HepG2 (cell line): ENCODE data around the gene SDK1. TPM values are rescaled to one million over a fixed set of nuclear protein-coding genes. Genes with fewer than 3 reads are reported as not detected.
A peak's percentile ranks its signal among the peaks of the same experiment; 100 is the strongest.

Experiments
- MZF1 ChIP-seq: sonication (generic); formaldehyde crosslinking; IDR thresholded peaks from 2 replicates; pipeline ENCODE4 v1.8.1; 2023; ENCODE audit warnings: mild to moderate bottlenecking, missing genetic modification reagents, borderline replicate concordance
- NAIF1 ChIP-seq: sonication (generic); formaldehyde crosslinking; IDR thresholded peaks from 2 replicates; pipeline ENCODE4 v1.5.0; 2020; ENCODE audit warnings: mild to moderate bottlenecking, missing genetic modification reagents, borderline replicate concordance
- NFE2L1 ChIP-seq: sonication (generic); formaldehyde crosslinking; IDR thresholded peaks from 2 replicates; pipeline ENCODE4 v1.4.0; 2020; ENCODE audit warnings: missing genetic modification reagents, mild to moderate bottlenecking, borderline replicate concordance
- PHF8 ChIP-seq: sonication (generic); formaldehyde crosslinking; IDR thresholded peaks from 2 replicates; pipeline ENCODE4 v1.5.0; 2020; ENCODE audit warnings: missing genetic modification reagents
- TRIM24 ChIP-seq: sonication (generic); formaldehyde crosslinking; IDR thresholded peaks from 2 replicates; pipeline ENCODE4 v1.8.0; 2022; ENCODE audit warnings: mild to moderate bottlenecking, missing genetic modification reagents
- TSC22D2 ChIP-seq: sonication (generic); formaldehyde crosslinking; IDR thresholded peaks from 2 replicates; pipeline ENCODE4 v1.5.1; 2020; ENCODE audit warnings: missing genetic modification reagents, mild to moderate bottlenecking, borderline replicate concordance
- ZNF230 ChIP-seq: sonication (generic); formaldehyde crosslinking; IDR thresholded peaks from 2 replicates; pipeline ENCODE4 v1.4.0; 2020; ENCODE audit warnings: mild to moderate bottlenecking, missing genetic modification reagents
- ZNF367 ChIP-seq: sonication (generic); formaldehyde crosslinking; IDR thresholded peaks from 2 replicates; pipeline ENCODE4 v1.4.0; 2020; ENCODE audit warnings: missing genetic modification reagents, borderline replicate concordance
- ZNF572 ChIP-seq: sonication (generic); formaldehyde crosslinking; IDR thresholded peaks from 2 replicates; pipeline ENCODE4 v1.5.1; 2020; ENCODE audit warnings: mild to moderate bottlenecking, missing genetic modification reagents
- ZNF724P ChIP-seq: sonication (generic); formaldehyde crosslinking; IDR thresholded peaks from 2 replicates; pipeline ENCODE4 v1.8.0; 2022; ENCODE audit warnings: missing genetic modification reagents, borderline replicate concordance
- polyA plus RNA-seq, 8 experiments: library from polyadenylated mRNA; depleted of rRNA in 3 of 8; stranded (reverse) in 7 of 8; unstranded in 1 of 8; fragments of >200 nt; fragmentation: Illumina TruSeq in 4 of 8; extraction: Trizol in 4 of 8; gene quantifications; 2 replicates each; pipeline versions ENCODE4 v1.2.1 to v1.2.3, GENCODE V29; 2011 to 2016; ENCODE audit warnings: low read depth in 4 of 8, missing spikeins in 1 of 8, mixed read lengths in 1 of 8; ENCODE audit not compliant: insufficient read depth in 1 of 8
- total RNA-seq, 5 experiments: library from RNA; depleted of rRNA; stranded (reverse); fragments of >200 nt; fragmentation: Illumina TruSeq; extraction: Trizol; gene quantifications; 2 replicates each; pipeline ENCODE4 v1.2.3, GENCODE V29; 2016; ENCODE audit warnings: low read depth in 1 of 5
- TF ChIP-seq, protein P1 (sequence below): sonication (generic); formaldehyde crosslinking; IDR thresholded peaks from 2 replicates; pipeline ENCODE4 v1.4.0; 2020; ENCODE audit warnings: mild to moderate bottlenecking, missing genetic modification reagents, borderline replicate concordance
- TF ChIP-seq, protein P2 (sequence below): sonication (generic); formaldehyde crosslinking; IDR thresholded peaks from 2 replicates; pipeline ENCODE4 v1.8.0; 2022; ENCODE audit warnings: mild to moderate bottlenecking, missing genetic modification reagents, moderate library complexity
- TF ChIP-seq, protein P3 (sequence below): sonication (generic); formaldehyde crosslinking; IDR thresholded peaks from 2 replicates; pipeline ENCODE4 v1.4.0; 2020; ENCODE audit warnings: low read depth, mild to moderate bottlenecking, missing genetic modification reagents
- TF ChIP-seq, protein P4 (sequence below): sonication (generic); formaldehyde crosslinking; IDR thresholded peaks from 2 replicates; pipeline ENCODE4 v1.5.0; 2020; ENCODE audit warnings: missing genetic modification reagents
- TF ChIP-seq, protein P5 (sequence below): sonication (generic); formaldehyde crosslinking; IDR thresholded peaks from 2 replicates; pipeline ENCODE4 v1.9.0; 2021; ENCODE audit warnings: missing genetic modification reagents, borderline replicate concordance

SDK1 gene
- total and polyA plus RNA-seq, 2 of the 13 experiments (the other 11 are each of a cell fraction or from before 2014, with no cell fraction given), result 0.35 to 2.4 TPM

DNA sequence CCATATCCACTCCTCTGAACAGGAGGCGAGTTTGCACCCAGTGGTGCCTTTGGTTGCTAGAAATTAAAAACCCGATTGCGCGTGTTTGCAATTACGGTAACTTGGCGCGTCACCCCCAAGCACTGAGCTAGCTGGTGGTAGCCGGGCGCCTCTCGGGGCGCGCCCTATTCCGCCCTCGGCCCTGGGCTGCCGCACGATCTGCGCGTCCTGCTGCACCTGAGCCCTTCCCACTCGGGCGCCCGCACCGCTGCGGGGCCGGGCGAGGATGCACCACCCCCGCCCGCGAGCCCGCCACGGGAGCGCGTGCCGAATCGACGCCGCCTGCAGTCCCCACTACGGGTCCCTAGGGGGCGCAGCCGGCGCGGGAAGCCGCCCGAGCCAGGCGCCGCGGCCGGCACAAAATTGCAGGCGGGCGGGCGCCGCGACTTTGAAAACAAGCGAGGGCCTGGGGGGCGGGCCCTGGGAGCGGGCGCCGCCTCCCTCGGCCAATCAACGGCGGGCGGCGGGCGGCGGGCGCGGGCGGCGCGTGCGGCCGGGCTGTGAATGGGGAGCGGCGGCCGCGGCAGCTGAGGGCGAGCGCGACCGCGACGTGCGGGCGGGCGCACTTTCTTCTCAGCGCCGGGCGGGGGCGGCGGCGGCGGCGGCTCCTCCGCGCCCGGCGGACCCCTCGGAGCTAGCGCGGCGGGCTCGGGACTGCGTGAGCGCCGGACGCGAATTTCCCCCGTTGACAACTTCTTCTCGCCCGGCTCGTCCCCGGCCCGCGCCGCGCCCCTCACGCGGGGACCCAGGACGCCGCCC is at the start of gene SDK1 (continued):
- TF ChIP-seq, protein P1, sequence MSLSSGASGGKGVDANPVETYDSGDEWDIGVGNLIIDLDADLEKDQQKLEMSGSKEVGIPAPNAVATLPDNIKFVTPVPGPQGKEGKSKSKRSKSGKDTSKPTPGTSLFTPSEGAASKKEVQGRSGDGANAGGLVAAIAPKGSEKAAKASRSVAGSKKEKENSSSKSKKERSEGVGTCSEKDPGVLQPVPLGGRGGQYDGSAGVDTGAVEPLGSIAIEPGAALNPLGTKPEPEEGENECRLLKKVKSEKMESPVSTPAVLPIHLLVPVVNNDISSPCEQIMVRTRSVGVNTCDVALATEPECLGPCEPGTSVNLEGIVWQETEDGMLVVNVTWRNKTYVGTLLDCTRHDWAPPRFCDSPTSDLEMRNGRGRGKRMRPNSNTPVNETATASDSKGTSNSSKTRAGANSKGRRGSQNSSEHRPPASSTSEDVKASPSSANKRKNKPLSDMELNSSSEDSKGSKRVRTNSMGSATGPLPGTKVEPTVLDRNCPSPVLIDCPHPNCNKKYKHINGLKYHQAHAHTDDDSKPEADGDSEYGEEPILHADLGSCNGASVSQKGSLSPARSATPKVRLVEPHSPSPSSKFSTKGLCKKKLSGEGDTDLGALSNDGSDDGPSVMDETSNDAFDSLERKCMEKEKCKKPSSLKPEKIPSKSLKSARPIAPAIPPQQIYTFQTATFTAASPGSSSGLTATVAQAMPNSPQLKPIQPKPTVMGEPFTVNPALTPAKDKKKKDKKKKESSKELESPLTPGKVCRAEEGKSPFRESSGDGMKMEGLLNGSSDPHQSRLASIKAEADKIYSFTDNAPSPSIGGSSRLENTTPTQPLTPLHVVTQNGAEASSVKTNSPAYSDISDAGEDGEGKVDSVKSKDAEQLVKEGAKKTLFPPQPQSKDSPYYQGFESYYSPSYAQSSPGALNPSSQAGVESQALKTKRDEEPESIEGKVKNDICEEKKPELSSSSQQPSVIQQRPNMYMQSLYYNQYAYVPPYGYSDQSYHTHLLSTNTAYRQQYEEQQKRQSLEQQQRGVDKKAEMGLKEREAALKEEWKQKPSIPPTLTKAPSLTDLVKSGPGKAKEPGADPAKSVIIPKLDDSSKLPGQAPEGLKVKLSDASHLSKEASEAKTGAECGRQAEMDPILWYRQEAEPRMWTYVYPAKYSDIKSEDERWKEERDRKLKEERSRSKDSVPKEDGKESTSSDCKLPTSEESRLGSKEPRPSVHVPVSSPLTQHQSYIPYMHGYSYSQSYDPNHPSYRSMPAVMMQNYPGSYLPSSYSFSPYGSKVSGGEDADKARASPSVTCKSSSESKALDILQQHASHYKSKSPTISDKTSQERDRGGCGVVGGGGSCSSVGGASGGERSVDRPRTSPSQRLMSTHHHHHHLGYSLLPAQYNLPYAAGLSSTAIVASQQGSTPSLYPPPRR (CRISPR knock-in tag), result no peak
- TF ChIP-seq MZF1 (CRISPR knock-in tag), result no peak
- TF ChIP-seq ZNF230, result peak; percentile 52; the same call in 1 of the 2 replicates
- TF ChIP-seq NFE2L1 (CRISPR knock-in tag), result no peak
- TF ChIP-seq, protein P2, sequence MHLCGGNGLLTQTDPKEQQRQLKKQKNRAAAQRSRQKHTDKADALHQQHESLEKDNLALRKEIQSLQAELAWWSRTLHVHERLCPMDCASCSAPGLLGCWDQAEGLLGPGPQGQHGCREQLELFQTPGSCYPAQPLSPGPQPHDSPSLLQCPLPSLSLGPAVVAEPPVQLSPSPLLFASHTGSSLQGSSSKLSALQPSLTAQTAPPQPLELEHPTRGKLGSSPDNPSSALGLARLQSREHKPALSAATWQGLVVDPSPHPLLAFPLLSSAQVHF (CRISPR knock-in tag), result no peak
- TF ChIP-seq, protein P3, sequence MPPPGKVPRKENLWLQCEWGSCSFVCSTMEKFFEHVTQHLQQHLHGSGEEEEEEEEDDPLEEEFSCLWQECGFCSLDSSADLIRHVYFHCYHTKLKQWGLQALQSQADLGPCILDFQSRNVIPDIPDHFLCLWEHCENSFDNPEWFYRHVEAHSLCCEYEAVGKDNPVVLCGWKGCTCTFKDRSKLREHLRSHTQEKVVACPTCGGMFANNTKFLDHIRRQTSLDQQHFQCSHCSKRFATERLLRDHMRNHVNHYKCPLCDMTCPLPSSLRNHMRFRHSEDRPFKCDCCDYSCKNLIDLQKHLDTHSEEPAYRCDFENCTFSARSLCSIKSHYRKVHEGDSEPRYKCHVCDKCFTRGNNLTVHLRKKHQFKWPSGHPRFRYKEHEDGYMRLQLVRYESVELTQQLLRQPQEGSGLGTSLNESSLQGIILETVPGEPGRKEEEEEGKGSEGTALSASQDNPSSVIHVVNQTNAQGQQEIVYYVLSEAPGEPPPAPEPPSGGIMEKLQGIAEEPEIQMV (CRISPR knock-in tag), result no peak
- TF ChIP-seq, protein P4, sequence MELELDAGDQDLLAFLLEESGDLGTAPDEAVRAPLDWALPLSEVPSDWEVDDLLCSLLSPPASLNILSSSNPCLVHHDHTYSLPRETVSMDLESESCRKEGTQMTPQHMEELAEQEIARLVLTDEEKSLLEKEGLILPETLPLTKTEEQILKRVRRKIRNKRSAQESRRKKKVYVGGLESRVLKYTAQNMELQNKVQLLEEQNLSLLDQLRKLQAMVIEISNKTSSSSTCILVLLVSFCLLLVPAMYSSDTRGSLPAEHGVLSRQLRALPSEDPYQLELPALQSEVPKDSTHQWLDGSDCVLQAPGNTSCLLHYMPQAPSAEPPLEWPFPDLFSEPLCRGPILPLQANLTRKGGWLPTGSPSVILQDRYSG (CRISPR knock-in tag), result 0 out of 2 replicates have a peak, but pooled peaks have one; percentile 62
- no peak for TF ChIP-seq NAIF1 (CRISPR knock-in tag)
- TF ChIP-seq TRIM24 (CRISPR knock-in tag), result no peak
- peak; percentile 63; the same call in 1 of the 2 replicates for TF ChIP-seq TSC22D2 (CRISPR knock-in tag)
- TF ChIP-seq PHF8, result no peak
- TF ChIP-seq, protein P5, sequence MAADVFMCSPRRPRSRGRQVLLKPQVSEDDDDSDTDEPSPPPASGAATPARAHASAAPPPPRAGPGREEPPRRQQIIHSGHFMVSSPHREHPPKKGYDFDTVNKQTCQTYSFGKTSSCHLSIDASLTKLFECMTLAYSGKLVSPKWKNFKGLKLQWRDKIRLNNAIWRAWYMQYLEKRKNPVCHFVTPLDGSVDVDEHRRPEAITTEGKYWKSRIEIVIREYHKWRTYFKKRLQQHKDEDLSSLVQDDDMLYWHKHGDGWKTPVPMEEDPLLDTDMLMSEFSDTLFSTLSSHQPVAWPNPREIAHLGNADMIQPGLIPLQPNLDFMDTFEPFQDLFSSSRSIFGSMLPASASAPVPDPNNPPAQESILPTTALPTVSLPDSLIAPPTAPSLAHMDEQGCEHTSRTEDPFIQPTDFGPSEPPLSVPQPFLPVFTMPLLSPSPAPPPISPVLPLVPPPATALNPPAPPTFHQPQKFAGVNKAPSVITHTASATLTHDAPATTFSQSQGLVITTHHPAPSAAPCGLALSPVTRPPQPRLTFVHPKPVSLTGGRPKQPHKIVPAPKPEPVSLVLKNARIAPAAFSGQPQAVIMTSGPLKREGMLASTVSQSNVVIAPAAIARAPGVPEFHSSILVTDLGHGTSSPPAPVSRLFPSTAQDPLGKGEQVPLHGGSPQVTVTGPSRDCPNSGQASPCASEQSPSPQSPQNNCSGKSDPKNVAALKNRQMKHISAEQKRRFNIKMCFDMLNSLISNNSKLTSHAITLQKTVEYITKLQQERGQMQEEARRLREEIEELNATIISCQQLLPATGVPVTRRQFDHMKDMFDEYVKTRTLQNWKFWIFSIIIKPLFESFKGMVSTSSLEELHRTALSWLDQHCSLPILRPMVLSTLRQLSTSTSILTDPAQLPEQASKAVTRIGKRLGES, result no peak
- TF ChIP-seq ZNF367 (CRISPR knock-in tag), result no peak
- peak; percentile 37; the same call in 1 of the 2 replicates for TF ChIP-seq ZNF724P (CRISPR knock-in tag)
- TF ChIP-seq ZNF572 (CRISPR knock-in tag), result no peak
